ENCODE measurements around the gene ANO5.

ANO5 gene, protein sequence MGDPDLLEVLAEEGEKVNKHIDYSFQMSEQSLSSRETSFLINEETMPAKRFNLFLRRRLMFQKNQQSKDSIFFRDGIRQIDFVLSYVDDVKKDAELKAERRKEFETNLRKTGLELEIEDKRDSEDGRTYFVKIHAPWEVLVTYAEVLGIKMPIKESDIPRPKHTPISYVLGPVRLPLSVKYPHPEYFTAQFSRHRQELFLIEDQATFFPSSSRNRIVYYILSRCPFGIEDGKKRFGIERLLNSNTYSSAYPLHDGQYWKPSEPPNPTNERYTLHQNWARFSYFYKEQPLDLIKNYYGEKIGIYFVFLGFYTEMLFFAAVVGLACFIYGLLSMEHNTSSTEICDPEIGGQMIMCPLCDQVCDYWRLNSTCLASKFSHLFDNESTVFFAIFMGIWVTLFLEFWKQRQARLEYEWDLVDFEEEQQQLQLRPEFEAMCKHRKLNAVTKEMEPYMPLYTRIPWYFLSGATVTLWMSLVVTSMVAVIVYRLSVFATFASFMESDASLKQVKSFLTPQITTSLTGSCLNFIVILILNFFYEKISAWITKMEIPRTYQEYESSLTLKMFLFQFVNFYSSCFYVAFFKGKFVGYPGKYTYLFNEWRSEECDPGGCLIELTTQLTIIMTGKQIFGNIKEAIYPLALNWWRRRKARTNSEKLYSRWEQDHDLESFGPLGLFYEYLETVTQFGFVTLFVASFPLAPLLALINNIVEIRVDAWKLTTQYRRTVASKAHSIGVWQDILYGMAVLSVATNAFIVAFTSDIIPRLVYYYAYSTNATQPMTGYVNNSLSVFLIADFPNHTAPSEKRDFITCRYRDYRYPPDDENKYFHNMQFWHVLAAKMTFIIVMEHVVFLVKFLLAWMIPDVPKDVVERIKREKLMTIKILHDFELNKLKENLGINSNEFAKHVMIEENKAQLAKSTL

DNA sequence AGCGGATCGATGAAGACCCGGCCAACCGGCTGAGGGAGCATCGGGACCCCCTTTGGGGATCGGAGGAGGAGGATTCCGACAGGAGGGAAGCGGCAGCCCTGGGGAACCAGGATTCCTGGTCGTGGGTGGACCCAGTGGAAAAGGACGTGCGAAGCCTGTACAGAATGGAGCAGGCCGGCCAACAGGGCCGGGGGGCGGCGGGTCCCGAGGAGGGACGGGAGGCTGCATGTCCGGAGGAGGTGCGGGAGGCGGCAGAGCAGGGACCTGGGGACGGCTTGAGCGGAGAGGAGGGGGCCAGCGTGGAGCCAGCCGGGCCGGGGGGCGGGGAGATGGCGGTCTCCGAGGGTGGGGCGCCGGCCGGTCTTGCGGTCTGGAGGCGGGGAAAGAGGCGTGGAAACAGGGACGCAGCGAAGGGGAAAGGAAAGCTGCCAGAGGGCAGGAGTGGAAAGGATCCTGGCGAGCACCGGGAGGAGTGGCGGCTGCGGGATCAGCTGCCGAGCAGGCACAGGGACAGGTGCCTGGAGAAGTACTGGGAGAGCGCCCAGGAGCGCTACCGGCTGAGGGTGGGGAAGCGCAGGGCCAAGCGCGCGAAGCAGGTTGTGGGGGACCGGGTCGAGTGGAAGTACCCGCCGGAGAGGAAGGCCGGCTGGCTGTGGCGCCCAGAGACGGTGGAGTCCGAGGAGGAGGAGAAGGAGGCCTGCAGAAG lies at the start of gene ANO5:
TSS of gene ANO5 (plus strand) at position 444 of the 706 bp plus-strand sequence. CDS start 408 bp downstream, outside the sequence.
- peak; percentile 69 for DNase-seq
- in situ Hi-C loops (cut with MboI; ENCODE audit: low pct_unique_long_range_greater_than_20kb, low sequenced_read_pairs), result loop anchor here (25.0 kb wide), 1 partner anchor 120 kb away; no protein-coding TSS in a partner anchor

DNA sequence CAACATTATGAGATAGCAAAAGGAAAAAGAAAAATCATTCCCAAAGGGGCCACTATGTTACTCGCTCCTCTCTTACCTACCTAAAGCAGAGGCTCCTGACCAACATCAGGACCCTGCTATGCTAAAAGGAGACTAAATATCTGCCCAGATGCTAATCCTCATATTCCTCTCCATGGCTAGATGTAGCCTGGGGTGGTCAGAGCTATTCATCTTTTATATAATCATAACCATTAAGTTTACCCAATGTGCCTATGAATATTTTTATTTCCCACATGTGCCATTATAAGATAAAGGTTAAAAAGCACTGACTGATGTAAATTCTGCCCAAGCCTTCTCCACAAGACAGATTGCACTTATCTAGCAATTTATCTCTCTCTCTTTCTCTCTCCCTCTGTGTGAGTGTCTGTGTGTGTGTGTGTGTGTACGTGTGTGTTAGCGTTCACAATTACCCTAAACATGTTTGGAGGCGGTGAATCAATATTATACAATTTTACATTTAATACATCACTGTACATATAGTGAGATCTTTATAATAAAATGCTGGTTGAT lies 41.2 kb upstream of the ANO5 start:
- in situ Hi-C loops (cut with MboI; ENCODE audit: low pct_unique_long_range_greater_than_20kb, low sequenced_read_pairs), result no loop called here
- no peak for DNase-seq

DNA sequence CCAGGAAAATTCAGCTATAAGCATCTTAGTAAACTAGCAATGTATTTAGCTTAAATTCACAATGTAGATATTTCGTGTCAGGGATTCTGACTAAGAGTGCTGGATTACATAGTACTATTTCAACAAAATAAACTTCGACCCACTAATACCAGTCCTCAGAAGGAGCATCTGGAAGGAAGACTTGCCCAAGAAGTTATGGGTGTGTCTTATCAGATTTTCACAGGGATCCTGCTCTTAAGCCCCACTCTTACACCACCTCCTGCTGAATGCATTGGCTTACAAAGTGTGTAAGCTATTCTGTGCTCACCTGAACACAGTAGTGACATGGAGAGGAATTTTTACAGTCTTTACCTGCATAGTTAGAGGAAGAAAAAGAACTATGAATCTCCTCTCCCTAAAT lies 35.4 kb upstream of the ANO5 start:
- no peak for DNase-seq

DNA sequence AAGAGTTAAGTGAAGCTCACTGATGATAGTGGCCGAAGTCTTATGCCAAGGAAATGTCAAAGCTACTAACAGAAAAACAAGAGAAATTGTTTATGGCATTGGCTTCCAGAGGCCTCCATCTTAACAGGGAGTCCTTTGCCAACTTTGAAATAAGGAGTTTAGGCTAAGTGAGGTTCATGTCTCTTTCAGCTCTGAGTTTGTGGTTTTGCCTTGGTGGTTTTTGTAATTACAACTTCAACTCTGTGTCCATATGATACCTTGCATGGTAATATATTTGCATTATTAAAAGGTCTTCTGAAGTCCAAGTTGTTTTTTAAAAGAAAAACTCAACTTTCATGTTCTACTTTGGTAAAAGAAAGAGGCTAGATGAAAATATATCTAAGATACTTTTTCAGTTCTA lies 31.4 kb upstream of the ANO5 start:
- peak; percentile 13 for DNase-seq
- in situ Hi-C loops (cut with MboI; ENCODE audit: low pct_unique_long_range_greater_than_20kb, low sequenced_read_pairs), result no loop called here

More for the DNA sequence above, 35.4 kb upstream of the ANO5 start:
- in situ Hi-C loops (cut with MboI; ENCODE audit: low pct_unique_long_range_greater_than_20kb, low sequenced_read_pairs), result no loop called here

DNA sequence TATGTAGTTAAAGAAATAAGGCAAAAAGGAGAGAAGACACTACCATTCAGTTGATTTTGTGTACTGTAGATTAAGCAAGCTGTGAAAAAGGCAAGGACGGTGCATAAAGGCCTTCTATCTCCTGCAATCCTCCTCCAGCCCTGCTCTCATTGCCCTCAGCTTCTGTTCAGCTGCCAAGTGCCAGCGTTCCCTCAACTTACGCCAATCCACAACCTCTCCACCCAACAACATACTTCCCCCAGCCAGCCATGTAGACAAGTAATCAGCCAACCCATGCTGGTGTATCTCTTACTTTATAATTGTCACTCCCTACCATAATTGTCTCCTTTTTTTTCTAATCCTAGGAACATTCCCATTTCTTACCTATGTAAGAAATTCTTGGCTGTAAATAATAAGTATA lies 30.1 kb upstream of the ANO5 start:
- in situ Hi-C loops (cut with MboI; ENCODE audit: low pct_unique_long_range_greater_than_20kb, low sequenced_read_pairs), result no loop called here
- no peak for DNase-seq

DNA sequence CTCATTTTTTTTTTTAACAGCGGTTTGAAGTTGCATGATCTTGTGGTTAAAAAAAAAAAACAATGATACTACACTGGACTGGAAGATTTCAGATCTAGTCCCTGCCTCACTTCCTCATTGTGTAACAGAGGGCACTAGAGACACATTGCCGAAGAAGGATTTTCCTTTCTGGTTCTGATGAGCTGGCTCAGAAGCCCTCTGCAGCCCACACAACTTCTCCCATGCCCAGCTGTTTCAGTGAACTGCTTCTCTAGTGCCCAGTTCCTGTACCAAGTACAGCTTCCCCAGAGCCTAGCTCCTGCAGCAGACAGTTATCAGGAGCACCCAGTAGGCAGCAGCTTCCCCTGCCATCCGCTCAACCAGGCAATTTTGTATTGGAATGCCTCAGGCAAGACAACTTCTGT lies 29.5 kb upstream of the ANO5 start:
- in situ Hi-C loops (cut with MboI; ENCODE audit: low pct_unique_long_range_greater_than_20kb, low sequenced_read_pairs), result no loop called here
- DNase-seq, result peak; percentile 87

DNA sequence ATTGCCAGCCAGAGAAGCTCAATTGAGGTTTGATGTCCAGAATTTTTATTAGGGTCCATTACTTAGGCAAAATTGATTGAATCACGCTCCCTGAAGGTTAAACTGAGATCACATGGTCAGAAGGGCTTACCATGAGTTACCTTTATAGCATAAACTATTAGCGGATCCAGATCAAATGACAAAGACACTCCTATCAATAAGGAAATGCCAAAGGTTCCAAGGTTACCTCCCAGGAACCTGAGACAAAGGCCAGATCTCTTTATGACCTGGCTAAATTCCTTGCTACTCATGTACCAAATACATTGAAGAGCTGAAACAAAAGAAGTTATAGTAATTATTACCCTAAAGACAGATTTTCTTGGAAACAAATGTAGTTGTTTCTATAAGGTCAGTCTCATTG lies 27.8 kb upstream of the ANO5 start:
- in situ Hi-C loops (cut with MboI; ENCODE audit: low pct_unique_long_range_greater_than_20kb, low sequenced_read_pairs), result no loop called here
- no peak for DNase-seq

DNA sequence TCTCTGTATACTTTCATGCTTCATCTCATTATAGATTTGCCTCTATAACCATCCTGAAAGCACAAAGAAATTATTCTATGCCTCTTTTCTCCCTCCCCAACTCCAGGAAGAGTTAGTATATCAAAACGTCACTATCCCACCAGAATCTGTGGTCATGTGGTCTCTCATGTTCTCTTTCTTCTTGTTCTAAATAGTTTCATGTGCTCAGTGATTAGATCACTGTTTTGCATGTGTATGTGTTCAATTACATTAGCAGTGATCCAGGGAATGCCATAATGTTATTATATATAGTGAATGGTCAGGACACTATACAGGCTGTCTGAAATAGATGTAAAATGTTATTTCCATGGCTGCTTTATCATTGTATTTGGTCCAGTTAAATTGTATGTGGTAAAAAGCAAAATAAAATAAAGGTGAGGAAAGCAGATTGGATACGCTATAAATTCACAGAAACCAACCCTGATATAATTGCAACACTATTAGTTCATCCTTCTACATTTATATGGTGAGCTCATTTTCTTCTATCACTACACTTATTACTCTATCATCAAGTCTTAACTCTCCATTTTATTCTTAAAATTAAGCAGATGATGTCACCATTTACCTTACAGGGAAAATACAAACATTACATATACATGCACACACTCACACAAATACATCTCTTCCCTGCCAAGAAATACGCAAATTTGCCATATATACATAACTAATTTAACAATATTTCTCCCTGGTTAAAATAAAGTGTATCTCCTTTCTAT lies 26.9 kb upstream of the ANO5 start:
- in situ Hi-C loops (cut with MboI; ENCODE audit: low pct_unique_long_range_greater_than_20kb, low sequenced_read_pairs), result no loop called here
- no peak for DNase-seq

DNA sequence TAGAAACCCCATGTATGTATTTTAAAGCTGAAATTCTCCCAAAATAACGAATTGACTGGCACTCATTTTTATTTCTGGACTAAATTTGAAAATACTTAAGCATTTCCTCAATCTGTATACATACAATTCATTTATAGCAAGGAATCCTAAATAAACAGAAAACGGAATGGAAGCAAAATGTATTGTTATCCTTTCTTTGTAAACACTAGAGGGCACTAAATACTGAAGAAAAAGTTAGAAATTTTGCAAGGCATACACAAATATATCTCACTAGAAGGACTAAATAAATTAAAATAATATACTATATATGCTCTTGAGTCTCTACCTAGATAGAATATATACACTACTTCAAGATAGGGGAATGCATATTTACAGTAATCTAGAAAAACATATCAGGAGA lies 23.1 kb upstream of the ANO5 start:
- in situ Hi-C loops (cut with MboI; ENCODE audit: low pct_unique_long_range_greater_than_20kb, low sequenced_read_pairs), result no loop called here
- peak; percentile 16 for DNase-seq

DNA sequence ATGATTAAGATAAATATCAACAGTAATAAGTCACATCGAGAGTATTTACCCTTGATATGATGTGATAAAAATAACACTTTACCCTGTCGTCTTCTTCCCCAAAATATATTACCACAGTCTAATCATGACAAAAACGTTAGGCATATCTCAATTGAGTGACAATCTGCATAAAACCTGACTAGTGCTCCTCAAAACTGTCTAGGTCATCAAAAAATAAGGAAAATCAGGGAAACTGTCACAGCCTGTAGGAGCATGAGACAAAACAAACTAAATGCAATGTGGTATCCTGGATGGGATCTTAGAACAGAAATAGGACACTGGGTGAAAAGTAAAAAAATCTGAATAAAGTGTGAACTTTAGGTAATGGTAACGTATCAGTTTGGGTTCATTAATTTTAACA lies 19.4 kb upstream of the ANO5 start:
- DNase-seq, result no peak
- in situ Hi-C loops (cut with MboI; ENCODE audit: low pct_unique_long_range_greater_than_20kb, low sequenced_read_pairs), result no loop called here

DNA sequence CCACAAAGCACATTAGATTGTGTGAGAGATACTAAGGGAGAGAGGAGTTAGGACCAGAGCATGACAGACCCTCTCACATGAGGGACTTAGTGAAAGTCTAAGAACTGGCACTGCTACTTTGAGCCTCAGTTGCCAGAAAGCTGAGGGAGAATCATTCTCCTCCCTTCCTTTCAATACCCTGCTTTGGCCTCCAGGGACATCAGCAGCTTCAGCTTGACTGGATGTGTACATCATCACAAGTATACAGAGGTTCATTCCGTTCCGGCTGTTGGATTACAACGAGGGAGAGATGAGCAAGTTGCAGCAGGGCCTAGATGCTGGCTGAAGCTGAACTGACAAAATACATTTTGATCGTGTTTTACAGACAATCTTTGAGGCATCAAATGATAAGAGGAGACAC lies 15.7 kb upstream of the ANO5 start:
- in situ Hi-C loops (cut with MboI; ENCODE audit: low pct_unique_long_range_greater_than_20kb, low sequenced_read_pairs), result loop anchor here (25.0 kb wide), 1 partner anchor 135 kb away; no protein-coding TSS in a partner anchor
- no peak for DNase-seq

DNA sequence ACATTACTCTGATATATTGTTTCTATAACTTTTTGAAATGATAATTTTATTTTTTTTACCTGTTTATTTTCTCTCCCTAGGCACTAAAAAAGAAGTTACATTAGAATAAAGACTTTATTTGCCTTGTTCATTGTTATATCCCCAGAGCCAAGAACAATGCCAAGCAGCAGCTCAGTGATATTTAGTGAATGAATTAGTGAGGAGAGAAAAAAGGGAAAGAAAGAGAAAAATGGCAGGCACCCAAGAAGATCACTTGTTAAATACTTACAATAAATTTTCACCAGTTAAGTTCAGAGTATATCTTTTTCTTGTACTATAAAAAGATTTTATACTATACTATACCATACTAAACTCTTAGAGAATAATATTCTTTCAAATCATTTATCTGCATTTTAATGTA lies 13.3 kb upstream of the ANO5 start:
- in situ Hi-C loops (cut with MboI; ENCODE audit: low pct_unique_long_range_greater_than_20kb, low sequenced_read_pairs), result loop anchor here (25.0 kb wide), 1 partner anchor 133 kb away; no protein-coding TSS in a partner anchor
- DNase-seq, result no peak

DNA sequence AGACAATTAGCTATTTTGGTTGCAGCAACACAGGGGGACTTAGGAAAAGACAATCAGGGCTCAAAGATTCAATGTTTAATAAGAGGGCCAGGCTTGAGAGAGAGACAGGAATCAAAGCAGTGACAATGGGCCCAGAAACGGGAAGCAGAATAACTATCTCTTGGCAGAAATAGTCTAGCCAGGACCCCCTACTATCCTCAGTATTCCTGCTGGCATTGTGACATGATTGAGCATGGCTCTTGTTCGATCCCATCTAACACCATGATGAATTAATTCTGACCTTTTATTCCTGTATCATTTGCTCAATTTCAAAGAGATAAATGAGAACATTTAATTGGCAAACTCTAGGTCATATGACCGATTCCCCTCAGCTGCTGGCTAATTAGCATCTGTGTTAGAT lies 12.8 kb upstream of the ANO5 start:
- in situ Hi-C loops (cut with MboI; ENCODE audit: low pct_unique_long_range_greater_than_20kb, low sequenced_read_pairs), result loop anchor here (25.0 kb wide), 1 partner anchor 132 kb away; no protein-coding TSS in a partner anchor

DNA sequence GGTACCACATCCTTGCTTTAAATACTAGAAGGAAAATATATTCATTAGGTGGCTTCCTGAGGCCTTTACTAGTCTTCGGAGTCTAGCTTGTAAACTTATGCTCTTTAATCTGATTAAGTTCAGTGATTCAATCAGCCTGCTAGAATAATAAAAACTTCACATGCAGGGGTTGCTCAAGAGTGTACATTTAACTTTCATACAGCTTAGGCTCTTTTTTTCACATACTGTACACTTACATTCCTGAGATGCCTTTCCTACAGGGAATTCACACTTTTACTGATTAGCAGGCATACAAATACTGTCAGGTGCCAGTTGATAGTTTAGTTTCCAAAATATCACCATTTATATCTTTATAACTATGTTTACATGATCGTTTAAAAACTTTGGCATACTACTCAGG lies 3.2 kb upstream of the ANO5 start:
- in situ Hi-C loops (cut with MboI; ENCODE audit: low pct_unique_long_range_greater_than_20kb, low sequenced_read_pairs), result loop anchor here (25.0 kb wide), 1 partner anchor 123 kb away; no protein-coding TSS in a partner anchor
- DNase-seq, result no peak

More for the DNA sequence above, 12.8 kb upstream of the ANO5 start:
- DNase-seq, result no peak

DNA sequence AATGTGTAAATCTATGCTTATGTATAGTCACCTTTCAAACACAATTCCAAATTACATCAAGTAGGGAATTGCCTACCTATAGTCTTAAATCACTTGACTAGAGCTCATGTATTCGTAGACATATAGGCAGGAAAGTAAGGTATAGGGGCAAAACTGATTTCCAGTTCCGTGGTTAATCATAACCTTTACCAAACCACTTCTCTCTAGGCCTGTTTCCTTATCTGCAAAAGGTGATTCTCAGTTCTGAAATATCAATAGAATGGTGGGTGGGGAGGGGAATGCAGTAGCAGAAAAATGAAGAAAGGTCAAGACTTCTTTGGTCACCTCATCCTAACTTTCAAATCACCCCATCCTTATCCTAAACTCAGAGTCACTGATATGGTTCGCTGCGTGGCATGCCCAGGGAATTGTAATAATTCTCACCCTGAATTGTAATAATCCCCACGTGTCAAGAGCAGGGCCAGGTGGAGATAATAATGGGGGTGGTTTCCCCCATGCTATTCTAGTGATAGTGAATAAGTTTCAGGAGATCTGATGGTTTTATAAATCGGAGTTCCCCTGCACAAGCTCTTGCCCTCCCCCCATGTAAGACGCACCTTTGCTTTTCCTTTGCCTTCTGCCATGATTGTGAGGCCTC lies 1.9 kb upstream of the ANO5 start:
- in situ Hi-C loops (cut with MboI; ENCODE audit: low pct_unique_long_range_greater_than_20kb, low sequenced_read_pairs), result loop anchor here (25.0 kb wide), 1 partner anchor 121 kb away; no protein-coding TSS in a partner anchor
- no peak for DNase-seq

DNA sequence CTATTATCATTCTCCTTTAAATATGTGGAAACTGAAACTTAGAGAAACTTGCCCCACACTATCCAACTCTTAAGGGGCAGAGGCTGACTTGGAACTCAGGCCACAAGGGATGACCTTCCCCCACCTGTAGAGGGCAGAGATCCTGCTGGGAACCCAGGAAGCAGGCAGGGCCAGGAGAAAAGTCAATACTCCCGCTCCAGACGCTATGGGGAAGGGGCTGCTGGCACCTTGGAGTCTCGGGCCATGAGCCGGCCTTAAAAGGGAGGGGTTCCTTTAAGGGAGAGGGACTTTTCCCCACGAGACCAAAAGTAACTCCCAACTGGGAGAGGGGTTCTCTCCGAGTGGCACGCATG lies 620 bp upstream of the ANO5 start:
- in situ Hi-C loops (cut with MboI; ENCODE audit: low pct_unique_long_range_greater_than_20kb, low sequenced_read_pairs), result loop anchor here (25.0 kb wide), 1 partner anchor 120 kb away; no protein-coding TSS in a partner anchor
- DNase-seq, result peak; percentile 43

DNA sequence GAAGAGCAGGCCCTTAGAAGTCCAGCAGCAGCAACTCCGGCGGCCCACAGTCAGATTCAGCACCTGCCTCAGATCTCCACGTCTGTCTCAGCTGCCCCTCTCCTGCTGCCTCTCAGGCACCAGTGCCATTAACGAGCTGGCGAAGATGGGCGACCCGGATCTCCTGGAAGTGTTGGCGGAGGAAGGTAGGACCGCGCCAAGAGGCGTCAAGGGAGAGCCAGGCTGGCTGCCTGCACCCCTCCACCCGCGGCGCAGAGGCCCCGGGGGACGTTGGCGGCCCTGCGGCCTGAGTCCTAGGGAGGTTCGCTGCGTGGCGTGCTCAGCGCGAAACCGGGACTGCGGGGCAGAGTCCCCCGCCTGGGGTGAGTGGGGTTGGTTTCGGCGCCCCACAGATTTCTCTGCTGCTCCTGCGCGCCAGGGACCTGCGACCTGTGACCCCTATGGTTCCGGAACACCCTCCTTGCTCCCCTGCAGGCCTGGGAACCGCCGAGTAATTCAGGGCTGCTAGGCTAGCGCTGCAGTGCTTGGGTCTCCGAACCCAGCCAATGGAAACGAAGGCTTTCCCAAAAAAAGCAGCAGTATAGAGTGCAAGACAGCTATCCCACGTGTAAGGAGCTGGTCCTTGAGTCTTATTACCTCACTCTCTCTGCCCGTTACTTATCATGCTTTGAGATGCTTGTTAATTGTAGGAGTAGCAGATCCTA lies 615 bp downstream of the ANO5 start:
- in situ Hi-C loops (cut with MboI; ENCODE audit: low pct_unique_long_range_greater_than_20kb, low sequenced_read_pairs), result loop anchor here (25.0 kb wide), 1 partner anchor 119 kb away; no protein-coding TSS in a partner anchor
- peak; percentile 48 for DNase-seq
